PFSK-1 (cell line): ENCODE data around the gene GPR61.

Source experiments
- FOXP2 ChIP-seq: optimal IDR thresholded peaks from 2 replicates; pipeline ENCODE3; 2011; ENCODE audit warnings: borderline replicate concordance, control low read depth, inconsistent platforms; ENCODE audit not compliant: insufficient read depth; ENCODE audit errors: extremely low read length, extremely low read depth
- POLR2AphosphoS5 ChIP-seq: IDR thresholded peaks from 2 replicates; pipeline ENCODE4 v1.6.1; 2012; ENCODE audit warnings: low read depth, mild to moderate bottlenecking, control low read depth, low read length, moderate library complexity
- REST ChIP-seq, 2 experiments: IDR thresholded peaks; 2 replicates each; pipeline versions ENCODE4 v1.6.1 to v1.8.0; 2011 to 2012; ENCODE audit warnings: low read depth in 2 of 2, low read length in 2 of 2, control low read depth in 1 of 2, inconsistent platforms in 1 of 2, mild to moderate bottlenecking in 1 of 2, moderate library complexity in 1 of 2; ENCODE audit not compliant: insufficient read depth in 1 of 2
- SIN3A ChIP-seq: IDR thresholded peaks from 2 replicates; pipeline ENCODE4 v1.6.1; 2012; ENCODE audit warnings: mild to moderate bottlenecking, low read length, moderate library complexity, borderline replicate concordance; ENCODE audit not compliant: insufficient read depth
- TAF1 ChIP-seq: IDR thresholded peaks from 2 replicates; pipeline ENCODE4 v1.6.1; 2012; ENCODE audit warnings: low read length, control low read depth, borderline replicate concordance; ENCODE audit not compliant: insufficient read depth

The GPR61 gene

GRCh38 chr1:109499081-109499480 lies 40.6 kb upstream of the GPR61 start:
- no peak for TF ChIP-seq REST (IDR thresholded peaks at IDR 0.05; ENCODE audit: insufficient read depth in 1 of 2, low read depth in 2 of 2, low read length in 2 of 2)
- no peak for TF ChIP-seq FOXP2
- no peak for TF ChIP-seq POLR2AphosphoS5
- no peak for TF ChIP-seq SIN3A
- no peak for TF ChIP-seq TAF1

- TF ChIP-seq SIN3A: no peak
- no peak for TF ChIP-seq TAF1
- TF ChIP-seq POLR2AphosphoS5: no peak
- peak; percentile 20 for TF ChIP-seq FOXP2
Observed at GRCh38 chr1:109499661-109500536, 39.8 kb upstream of the GPR61 start.

GRCh38 chr1:109500941-109501381 lies 38.7 kb upstream of the GPR61 start:
- TF ChIP-seq REST (IDR thresholded peaks at IDR 0.05; ENCODE audit: insufficient read depth in 1 of 2, low read depth in 2 of 2, low read length in 2 of 2) (no peak), POLR2AphosphoS5 (no peak), SIN3A (no peak), TAF1 (no peak), FOXP2 (no peak)

- no peak for TF ChIP-seq POLR2AphosphoS5
- TF ChIP-seq FOXP2: no peak
- TF ChIP-seq SIN3A: no peak
- no peak for TF ChIP-seq TAF1
- no peak for TF ChIP-seq REST (IDR thresholded peaks at IDR 0.05; ENCODE audit: insufficient read depth in 1 of 2, low read depth in 2 of 2, low read length in 2 of 2)
Observed at GRCh38 chr1:109501644-109502363, 37.9 kb upstream of the GPR61 start.

- TF ChIP-seq FOXP2 (no peak), SIN3A (no peak), REST (IDR thresholded peaks at IDR 0.05; ENCODE audit: insufficient read depth in 1 of 2, low read depth in 2 of 2, low read length in 2 of 2) (no peak), POLR2AphosphoS5 (no peak), TAF1 (no peak)
Observed at GRCh38 chr1:109502364-109502851, 37.3 kb upstream of the GPR61 start.
